GM23248 (cell line): Measurements from ENCODE around the gene PTDSS2.

Experiments
- EZH2 ChIP-seq: fragments of 200-600 bp; sonication (generic); IDR thresholded peaks from 2 replicates; pipeline ENCODE4 v1.6.1; 2018; ENCODE audit warnings: antibody characterized with exemption, mild to moderate bottlenecking; ENCODE audit not compliant: insufficient read depth, poor library complexity, severe bottlenecking
- EZH2phosphoT487 ChIP-seq: fragments of 200-600 bp; sonication (generic); IDR thresholded peaks from 2 replicates; pipeline ENCODE4 v1.6.1; 2018; ENCODE audit warnings: antibody characterized with exemption, moderate library complexity, mild to moderate bottlenecking, low read depth; ENCODE audit not compliant: insufficient read depth

GRCh38 chr11:502288-503178 lies 52.5 kb downstream of the PTDSS2 start:
- TF ChIP-seq EZH2 (no peak), EZH2phosphoT487 (no peak)
